Measurements from ENCODE around the gene FAIM2.

- TF ChIP-seq CTCF (IDR thresholded peaks at IDR 0.05) (no peak), ZFX (IDR thresholded peaks at IDR 0.05; ENCODE audit: borderline replicate concordance) (no peak)
These were observed 44.0 kb upstream of the FAIM2 start for GRCh38 chr12:49947593-49948226.
